AG04450 (cell line): Measurements from ENCODE around the gene COL26A1. TPM values are rescaled to one million over a fixed set of nuclear protein-coding genes. Genes with fewer than 3 reads are reported as not detected.

ENCODE experiments used
- CTCF ChIA-PET: fragments of 300-600, 350-600 bp; formaldehyde crosslinking; extraction: SDS; loops from one replicate; lab custom pipeline; 2022; ENCODE audit warnings: antibody characterized with exemption, inconsistent platforms; lab: Charles Lee
- POLR2A ChIA-PET: fragments of 350-600 bp; formaldehyde crosslinking; extraction: SDS; loops from one replicate; lab custom pipeline; 2021; ENCODE audit warnings: antibody characterized with exemption, inconsistent platforms; lab: Yijun Ruan, JAX
- DNase-seq: peaks from one replicate; pipeline ENCODE4 v3.0.0-alpha.2; 2011; ENCODE audit warnings: low read depth, low spot score
- H3K27ac ChIP-seq: one replicate; pipeline ENCODE4 v1.5.1; 2012; ENCODE audit warnings: low read depth, low read length, control low read depth
- H3K27me3 ChIP-seq: one replicate; pipeline ENCODE4 v1.6.0; 2012; ENCODE audit warnings: low read length; ENCODE audit not compliant: control insufficient read depth, insufficient read depth
- H3K4me3 ChIP-seq: 2 replicates; pipeline ENCODE4 v1.5.1; 2011; ENCODE audit warnings: mild to moderate bottlenecking, low read depth, low read length, control low read depth
- H3K9me3 ChIP-seq: 2 replicates; pipeline ENCODE4 v1.5.1; 2012; ENCODE audit warnings: low read length; ENCODE audit not compliant: control insufficient read depth, insufficient read depth
- CTCF ChIP-seq: IDR thresholded peaks from 2 replicates; pipeline ENCODE4 v1.5.1; 2011; ENCODE audit warnings: low read depth, low read length, control low read depth, inconsistent platforms
- polyA plus RNA-seq: library from polyadenylated mRNA; depleted of rRNA; stranded (reverse); fragments of >200 nt; gene quantifications from 2 replicates; pipeline ENCODE4 v1.2.3, GENCODE V29; 2011

The COL26A1 gene
- polyA plus RNA-seq, 1 experiment: 0.06 TPM

DNA sequence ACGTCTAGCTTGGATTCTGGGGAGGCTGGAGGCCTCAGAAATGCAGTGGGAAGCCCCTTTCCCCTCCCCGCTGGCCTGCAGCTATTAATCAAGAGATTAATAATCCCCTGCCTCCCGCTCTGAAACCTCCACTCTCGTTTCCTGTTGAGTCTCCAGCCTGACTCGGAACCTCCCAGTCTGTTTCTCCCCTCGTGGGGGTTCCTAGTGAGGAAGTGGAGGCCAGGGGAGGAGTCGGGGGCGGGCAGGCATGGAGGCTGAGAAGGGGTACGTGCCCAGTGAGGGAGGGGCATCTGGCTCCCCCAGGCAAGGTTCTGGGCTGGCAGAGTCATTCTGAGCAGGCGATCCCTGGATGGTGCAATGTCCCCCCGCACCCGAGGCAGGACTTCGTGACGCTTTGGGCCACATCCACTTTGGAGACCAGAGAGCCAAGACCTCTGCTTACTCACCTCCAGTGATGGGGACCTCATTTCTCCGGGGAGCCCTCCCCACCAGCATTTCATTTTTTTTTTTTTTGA, 73.6 kb downstream of the COL26A1 start:
- Histone ChIP-seq H3K4me3 (no peak overlapping the region), H3K9me3 (no peaks in the 10 kb centered on the region), H3K27ac (no peak overlapping the region), H3K27me3 (peaks cover 21% of the 10 kb centered on the region)
- POLR2A ChIA-PET: no interaction called here
- no peak for DNase-seq
- CTCF ChIA-PET: no interaction called here
- TF ChIP-seq CTCF: no peak

DNA sequence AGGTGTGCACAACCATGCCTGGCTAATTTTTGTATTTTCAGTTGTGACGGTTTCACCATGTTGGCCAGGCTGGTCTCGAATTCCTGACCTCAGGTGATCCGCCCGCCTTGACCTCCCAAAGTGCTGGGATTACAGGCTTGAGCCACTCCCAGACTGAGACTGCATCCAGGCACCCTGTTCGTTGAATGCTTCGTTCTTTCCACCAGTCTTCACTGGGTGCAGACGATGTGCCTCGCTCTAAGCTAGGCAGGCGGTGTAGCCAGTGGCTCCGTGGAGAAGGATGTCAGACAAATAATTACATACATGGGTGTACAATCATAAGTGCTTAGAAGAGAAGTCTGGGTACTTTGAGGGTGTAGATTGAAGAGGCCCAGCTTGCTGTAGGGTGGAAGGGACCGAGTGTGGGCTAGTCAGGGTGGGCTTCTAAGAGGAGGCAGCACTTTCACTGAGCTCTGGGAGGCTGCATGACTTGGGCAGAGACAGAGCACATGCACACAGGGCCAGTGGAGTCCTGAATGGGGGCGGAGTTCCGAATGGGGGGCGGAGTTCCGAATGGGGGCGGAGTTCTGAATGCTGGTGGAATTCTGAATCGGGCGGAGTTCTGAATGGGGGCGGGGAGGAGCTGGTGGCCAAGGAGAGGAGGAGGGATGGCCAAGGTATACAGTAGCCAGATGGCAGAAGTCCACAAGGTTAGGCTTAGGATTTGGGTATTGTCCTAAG, 74.3 kb downstream of the COL26A1 start:
- Histone ChIP-seq H3K4me3 (no peak overlapping the region), H3K27ac (no peak overlapping the region), H3K9me3 (no peaks in the 10 kb centered on the region), H3K27me3 (peaks cover 26% of the 10 kb centered on the region)
- TF ChIP-seq CTCF: no peak
- ChIA-PET CTCF (interaction anchor here (0.6 kb wide), 1 partner anchor 34 kb away, joined by 4 read pairs; no protein-coding TSS in a partner anchor), POLR2A (no interaction called here)
- DNase-seq: no peak

DNA sequence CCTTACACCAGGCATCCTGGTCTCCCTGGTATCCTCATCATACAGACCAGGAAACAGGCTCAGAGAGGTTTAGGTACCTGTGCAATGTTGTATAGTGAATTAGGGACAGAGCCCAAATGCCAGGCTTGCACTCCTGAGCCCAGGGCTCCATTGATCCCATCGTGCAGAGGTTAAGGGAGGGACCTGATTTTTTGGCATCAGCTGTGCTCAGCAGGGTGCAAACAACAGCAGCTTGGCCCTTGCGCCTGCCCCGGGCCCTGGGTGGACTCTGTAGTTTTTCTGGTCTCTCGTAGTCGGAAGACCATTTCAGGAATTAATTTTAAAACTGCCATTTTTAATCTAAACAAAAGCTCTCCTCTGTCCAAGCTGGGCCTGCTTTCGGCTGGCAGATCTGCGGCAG, 79.2 kb downstream of the COL26A1 start:
- TF ChIP-seq CTCF: no peak
- no peak overlapping the region for H3K27ac ChIP-seq
- H3K27me3 ChIP-seq: peaks cover 13% of the 10 kb centered on the region
- CTCF ChIA-PET: no interaction called here
- H3K9me3 ChIP-seq: no peaks in the 10 kb centered on the region
- H3K4me3 ChIP-seq: no peak overlapping the region
- DNase-seq: no peak
- POLR2A ChIA-PET: no interaction called here

GRCh38 chr7:101442426-101443070, 79.9 kb downstream of the COL26A1 start:
- Histone ChIP-seq H3K27me3 (peaks cover 14% of the 10 kb centered on the region), H3K27ac (no peak overlapping the region), H3K9me3 (no peaks in the 10 kb centered on the region), H3K4me3 (no peak overlapping the region)
- no peak for TF ChIP-seq CTCF
- ChIA-PET POLR2A (interaction anchor here (0.6 kb wide), 1 partner anchor 358 kb away, joined by 4 read pairs; no protein-coding TSS in a partner anchor), CTCF (no interaction called here)
- no peak for DNase-seq

GRCh38 chr7:101450064-101450463, 87.4 kb downstream of the COL26A1 start:
- Histone ChIP-seq H3K27ac (no peak overlapping the region), H3K4me3 (no peak overlapping the region), H3K27me3 (peaks cover 14% of the 10 kb centered on the region), H3K9me3 (no peaks in the 10 kb centered on the region)
- DNase-seq: no peak
- no peak for TF ChIP-seq CTCF
- POLR2A ChIA-PET: no interaction called here
- CTCF ChIA-PET: no interaction called here
